KMS-11 (cell line): ENCODE measurements around the gene ATP5PO.

Source experiments
- H2AFZ ChIP-seq: fragments of 200-600 bp; sonication (generic); 2 replicates; pipeline ENCODE4 v1.6.1; 2016; ENCODE audit warnings: antibody characterized with exemption, mixed run types, low read depth
- H3K27ac ChIP-seq: fragments of 200-600 bp; sonication (generic); 2 replicates; pipeline ENCODE4 v1.6.1; 2016; ENCODE audit warnings: mild to moderate bottlenecking, mixed run types
- H3K27me3 ChIP-seq: fragments of 200-600 bp; sonication (generic); 2 replicates; pipeline ENCODE4 v1.6.1; 2017; ENCODE audit warnings: mild to moderate bottlenecking, low read depth, mixed run types, moderate library complexity; ENCODE audit not compliant: insufficient read depth
- H3K36me3 ChIP-seq: fragments of 200-600 bp; sonication (generic); 2 replicates; pipeline ENCODE4 v1.6.1; 2017; ENCODE audit warnings: mild to moderate bottlenecking, mixed run types; ENCODE audit not compliant: insufficient read depth
- H3K4me1 ChIP-seq: fragments of 200-600 bp; sonication (generic); 2 replicates; pipeline ENCODE4 v1.6.1; 2016; ENCODE audit warnings: mild to moderate bottlenecking, low read depth, mixed run types; ENCODE audit not compliant: poor library complexity, severe bottlenecking
- H3K4me2 ChIP-seq: fragments of 200-600 bp; sonication (generic); 2 replicates; pipeline ENCODE4 v1.7.0; 2016; ENCODE audit warnings: mild to moderate bottlenecking, mixed run types
- H3K4me3 ChIP-seq: fragments of 200-600 bp; sonication (generic); IDR thresholded peaks from 2 replicates; pipeline ENCODE4 v1.6.1; 2017; ENCODE audit warnings: low read depth, low read length, mixed read lengths; ENCODE audit not compliant: insufficient read depth
- H3K79me2 ChIP-seq: fragments of 200-600 bp; sonication (generic); 2 replicates; pipeline ENCODE4 v1.6.1; 2016; ENCODE audit warnings: low read depth, mixed run types; ENCODE audit not compliant: insufficient read depth
- H3K9ac ChIP-seq: fragments of 200-600 bp; sonication (generic); 2 replicates; pipeline ENCODE4 v1.6.1; 2016; ENCODE audit warnings: mild to moderate bottlenecking, mixed run types
- H4K20me1 ChIP-seq: fragments of 200-600 bp; sonication (generic); 2 replicates; pipeline ENCODE4 v1.6.1; 2016; ENCODE audit warnings: mild to moderate bottlenecking, mixed run types; ENCODE audit not compliant: insufficient read depth
- TF ChIP-seq, protein P1 (sequence below): fragments of 200-600 bp; sonication (generic); conservative IDR thresholded peaks from 2 replicates; pipeline ENCODE4 v1.6.1; 2017; ENCODE audit warnings: low read depth, mild to moderate bottlenecking, antibody characterized with exemption, low read length, moderate library complexity, mixed read lengths

ATP5PO gene

DNA sequence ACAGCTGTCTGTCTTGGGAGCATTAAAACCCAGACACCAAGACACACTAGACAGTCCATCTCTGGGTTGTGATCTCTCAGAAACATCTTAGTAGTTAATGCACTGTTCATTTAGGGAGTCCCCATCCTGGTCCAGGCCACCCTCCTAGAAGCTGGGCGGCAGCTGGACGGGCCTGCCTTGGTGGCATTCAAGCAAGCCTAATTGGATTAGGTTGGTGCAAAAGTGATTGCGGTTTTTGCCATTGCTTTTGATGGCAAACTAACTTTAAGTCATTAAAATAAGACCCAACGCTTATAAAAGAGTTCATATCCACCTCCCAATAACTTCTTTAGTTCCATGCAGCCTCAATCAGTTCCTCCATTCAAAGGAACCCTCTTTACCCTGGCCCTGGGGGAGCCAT, 21.7 kb downstream of the ATP5PO start:
- Histone ChIP-seq H3K79me2 (no peaks in the 10 kb centered on the region), H3K27ac (no peak overlapping the region), H3K4me1 (no peaks in the 10 kb centered on the region), H3K4me3 (no peak overlapping the region), H2AFZ (no peak overlapping the region), H3K36me3 (no peaks in the 10 kb centered on the region), H3K27me3 (no peaks in the 10 kb centered on the region), H3K4me2 (no peak overlapping the region), H4K20me1 (no peaks in the 10 kb centered on the region), H3K9ac (no peak overlapping the region)
- TF ChIP-seq, protein P1, sequence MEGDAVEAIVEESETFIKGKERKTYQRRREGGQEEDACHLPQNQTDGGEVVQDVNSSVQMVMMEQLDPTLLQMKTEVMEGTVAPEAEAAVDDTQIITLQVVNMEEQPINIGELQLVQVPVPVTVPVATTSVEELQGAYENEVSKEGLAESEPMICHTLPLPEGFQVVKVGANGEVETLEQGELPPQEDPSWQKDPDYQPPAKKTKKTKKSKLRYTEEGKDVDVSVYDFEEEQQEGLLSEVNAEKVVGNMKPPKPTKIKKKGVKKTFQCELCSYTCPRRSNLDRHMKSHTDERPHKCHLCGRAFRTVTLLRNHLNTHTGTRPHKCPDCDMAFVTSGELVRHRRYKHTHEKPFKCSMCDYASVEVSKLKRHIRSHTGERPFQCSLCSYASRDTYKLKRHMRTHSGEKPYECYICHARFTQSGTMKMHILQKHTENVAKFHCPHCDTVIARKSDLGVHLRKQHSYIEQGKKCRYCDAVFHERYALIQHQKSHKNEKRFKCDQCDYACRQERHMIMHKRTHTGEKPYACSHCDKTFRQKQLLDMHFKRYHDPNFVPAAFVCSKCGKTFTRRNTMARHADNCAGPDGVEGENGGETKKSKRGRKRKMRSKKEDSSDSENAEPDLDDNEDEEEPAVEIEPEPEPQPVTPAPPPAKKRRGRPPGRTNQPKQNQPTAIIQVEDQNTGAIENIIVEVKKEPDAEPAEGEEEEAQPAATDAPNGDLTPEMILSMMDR = no peak

DNA sequence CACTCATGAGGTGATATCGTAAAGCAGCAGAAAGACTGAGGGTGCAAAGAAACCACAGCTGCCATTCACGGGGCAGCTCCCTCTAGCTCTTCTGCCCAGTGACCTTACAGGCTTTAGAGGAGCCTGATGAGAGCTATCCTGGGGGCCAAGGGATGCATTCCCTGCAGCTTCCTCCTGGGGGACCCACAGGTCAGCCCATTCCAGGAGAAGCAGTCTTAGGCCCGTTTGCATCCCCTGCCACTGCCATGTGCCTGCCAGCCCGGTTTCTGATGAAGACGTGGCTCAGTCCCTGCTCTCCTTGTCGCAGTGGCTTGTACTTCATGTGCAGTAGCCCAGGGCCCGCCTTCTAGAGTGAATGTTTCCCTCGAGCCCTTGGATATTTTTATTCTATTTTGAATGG, 22.8 kb downstream of the ATP5PO start:
- Histone ChIP-seq H3K4me2 (no peak overlapping the region), H3K79me2 (no peaks in the 10 kb centered on the region), H4K20me1 (no peaks in the 10 kb centered on the region), H2AFZ (no peak overlapping the region), H3K36me3 (no peaks in the 10 kb centered on the region), H3K27me3 (no peaks in the 10 kb centered on the region), H3K27ac (no peak overlapping the region), H3K4me3 (no peak overlapping the region), H3K9ac (no peak overlapping the region), H3K4me1 (no peaks in the 10 kb centered on the region)
- TF ChIP-seq, protein P1 = no peak

DNA sequence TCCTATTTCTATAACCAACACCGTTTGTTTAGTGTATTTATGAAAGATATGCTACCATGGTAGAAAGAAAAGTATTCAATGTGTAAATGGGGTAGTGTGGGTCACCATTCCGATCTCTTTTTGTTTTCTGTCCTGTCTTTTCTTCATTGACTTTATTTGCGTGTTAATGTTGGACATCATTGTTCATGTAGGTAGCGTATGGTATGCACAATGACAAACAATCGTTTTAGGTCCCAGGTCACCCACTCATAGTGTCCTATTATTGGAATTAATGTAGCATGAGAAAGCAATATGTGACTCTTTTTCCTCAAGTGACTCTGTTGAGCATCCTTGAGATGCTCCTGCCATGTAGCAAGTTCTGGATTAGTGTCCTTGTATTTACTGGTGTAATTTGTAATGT, 25.4 kb downstream of the ATP5PO start:
- Histone ChIP-seq H3K79me2 (no peaks in the 10 kb centered on the region), H3K27ac (no peak overlapping the region), H3K4me1 (no peaks in the 10 kb centered on the region), H2AFZ (no peak overlapping the region), H3K36me3 (no peaks in the 10 kb centered on the region), H3K4me3 (no peak overlapping the region), H3K27me3 (no peaks in the 10 kb centered on the region), H3K9ac (no peak overlapping the region), H3K4me2 (no peak overlapping the region), H4K20me1 (no peaks in the 10 kb centered on the region)
- TF ChIP-seq, protein P1 = no peak

DNA sequence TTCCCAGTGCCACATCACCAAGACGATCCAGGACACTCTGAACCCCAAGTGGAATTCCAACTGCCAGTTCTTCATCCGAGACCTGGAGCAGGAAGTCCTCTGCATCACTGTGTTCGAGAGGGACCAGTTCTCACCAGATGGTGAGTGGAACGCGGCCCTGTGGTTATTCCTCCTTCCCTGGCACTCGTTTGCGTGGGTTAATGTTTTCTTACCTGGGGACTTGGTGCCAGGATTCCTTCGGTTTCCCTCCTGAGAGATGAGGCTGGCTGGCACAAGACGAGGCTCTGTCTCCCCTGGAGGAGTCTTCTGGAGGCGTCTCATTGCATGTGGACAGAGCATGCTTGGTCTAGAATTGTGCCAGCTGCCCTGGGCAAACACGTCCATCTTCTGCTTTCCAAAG, 29.3 kb downstream of the ATP5PO start:
- H3K4me1 ChIP-seq = no peaks in the 10 kb centered on the region
- H3K36me3 ChIP-seq = no peaks in the 10 kb centered on the region
- H3K27ac ChIP-seq = no peak overlapping the region
- H3K9ac ChIP-seq = no peak overlapping the region
- no peaks in the 10 kb centered on the region for H3K27me3 ChIP-seq
- TF ChIP-seq, protein P1 = no peak
- no peaks in the 10 kb centered on the region for H4K20me1 ChIP-seq
- no peaks in the 10 kb centered on the region for H3K79me2 ChIP-seq
- H3K4me3 ChIP-seq = no peak overlapping the region
- no peak overlapping the region for H2AFZ ChIP-seq
- H3K4me2 ChIP-seq = no peak overlapping the region

DNA sequence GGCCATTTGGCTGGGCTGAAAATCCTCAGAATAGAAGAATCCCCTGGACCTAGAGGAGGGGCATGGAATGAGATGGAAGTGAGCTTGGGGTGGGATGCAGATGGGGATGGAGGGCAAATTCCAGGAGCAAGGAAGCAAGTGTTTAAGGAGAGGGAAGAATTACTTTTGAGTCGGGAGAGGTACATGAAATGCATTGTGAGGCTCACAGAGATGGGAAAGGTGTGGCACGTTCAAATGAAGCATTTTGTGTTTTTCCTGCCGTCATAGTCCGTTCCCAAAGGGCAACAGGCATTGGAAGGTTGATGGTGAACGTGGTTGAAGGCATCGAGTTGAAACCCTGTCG, 30.5 kb downstream of the ATP5PO start:
- Histone ChIP-seq H2AFZ (no peak overlapping the region), H3K4me3 (no peak overlapping the region), H3K4me2 (no peak overlapping the region)

More for the DNA sequence above, 30.5 kb downstream of the ATP5PO start:
- H3K27me3 ChIP-seq = no peaks in the 10 kb centered on the region
- TF ChIP-seq, protein P1 = no peak
- H3K9ac ChIP-seq = no peak overlapping the region
- no peaks in the 10 kb centered on the region for H3K4me1 ChIP-seq
- no peaks in the 10 kb centered on the region for H4K20me1 ChIP-seq
- no peaks in the 10 kb centered on the region for H3K36me3 ChIP-seq
- H3K79me2 ChIP-seq = no peaks in the 10 kb centered on the region
- H3K27ac ChIP-seq = no peak overlapping the region
